ENCODE measurements around the gene EMP3. TPM values are rescaled to one million over a fixed set of nuclear protein-coding genes. Genes with fewer than 3 reads are reported as not detected.
"Not testable (repeated sequence)": the region's sequence is repeated elsewhere in the genome, so short reads cannot be mapped to it uniquely, and the experiment has no call there.

Gene EMP3
- total RNA-seq, 4 donors from 2014 or later = 22.2 to 52.5 (median 33.3) TPM

DNA sequence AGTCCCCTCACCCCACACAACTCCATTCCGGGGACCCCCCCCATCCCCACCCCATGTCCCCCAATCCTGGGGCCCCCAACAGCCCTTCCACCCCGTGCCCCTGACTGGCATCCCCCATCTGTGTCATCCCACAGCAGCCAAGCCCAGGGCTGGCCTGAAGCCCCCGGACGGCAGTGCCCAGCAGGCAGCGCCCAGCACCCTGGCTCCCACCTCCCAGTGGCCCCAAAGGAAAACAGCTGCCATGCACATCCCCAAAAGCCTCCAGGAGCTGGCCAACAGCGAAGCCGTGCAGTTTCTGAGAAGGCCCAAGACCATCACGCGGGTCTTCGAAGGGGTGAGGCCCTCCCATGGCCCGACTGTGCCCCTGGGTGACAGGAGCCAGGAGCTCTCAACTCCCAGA is 40.2 kb downstream of the EMP3 start:
- 98% methylated on average over 8 to 11 of the region's 11 CpGs for WGBS, 2 donors
- Histone ChIP-seq H3K36me3 (peaks cover 0 to 3% (median 0%) of the 10 kb centered on the region in 3 donors), H3K4me1 (peaks cover 0 to 15% (median 5%) of the 10 kb centered on the region in 4 donors), H3K9me3 (no peaks in the 10 kb centered on the region), H3K27me3 (no peaks in the 10 kb centered on the region), H3K4me3 (no peak overlapping the region), H3K27ac (no peak overlapping the region)
- no peak for DNase-seq (ENCODE audit: low spot score in 2 of 2)
- TF ChIP-seq EP300 (IDR thresholded peaks at IDR 0.05) (no peak), POLR2A (IDR thresholded peaks at IDR 0.05) (no peak)

DNA sequence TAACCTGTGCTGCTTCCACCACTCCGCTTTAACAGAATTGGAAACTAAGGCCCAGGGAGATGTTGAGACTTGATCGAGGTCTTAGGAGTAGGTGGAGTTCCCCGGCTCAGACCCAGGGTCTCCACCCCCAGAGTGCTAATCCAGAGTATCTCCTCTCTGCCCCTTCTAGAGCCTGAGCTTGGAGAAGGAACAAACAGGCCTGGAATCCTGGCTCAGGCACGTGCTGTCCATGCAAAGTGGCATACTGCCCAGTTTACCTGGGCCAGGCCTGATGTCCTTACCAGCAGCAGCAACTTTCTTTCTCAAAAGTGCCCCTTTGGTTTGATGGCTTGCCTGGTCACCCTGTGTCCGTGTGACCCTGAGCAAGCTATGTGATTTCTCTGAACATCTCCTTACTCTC is 42.5 kb downstream of the EMP3 start:
- TF ChIP-seq POLR2A (IDR thresholded peaks at IDR 0.05) (no peak), EP300 (IDR thresholded peaks at IDR 0.05) (no peak)
- TF ChIP-seq, protein P1, sequence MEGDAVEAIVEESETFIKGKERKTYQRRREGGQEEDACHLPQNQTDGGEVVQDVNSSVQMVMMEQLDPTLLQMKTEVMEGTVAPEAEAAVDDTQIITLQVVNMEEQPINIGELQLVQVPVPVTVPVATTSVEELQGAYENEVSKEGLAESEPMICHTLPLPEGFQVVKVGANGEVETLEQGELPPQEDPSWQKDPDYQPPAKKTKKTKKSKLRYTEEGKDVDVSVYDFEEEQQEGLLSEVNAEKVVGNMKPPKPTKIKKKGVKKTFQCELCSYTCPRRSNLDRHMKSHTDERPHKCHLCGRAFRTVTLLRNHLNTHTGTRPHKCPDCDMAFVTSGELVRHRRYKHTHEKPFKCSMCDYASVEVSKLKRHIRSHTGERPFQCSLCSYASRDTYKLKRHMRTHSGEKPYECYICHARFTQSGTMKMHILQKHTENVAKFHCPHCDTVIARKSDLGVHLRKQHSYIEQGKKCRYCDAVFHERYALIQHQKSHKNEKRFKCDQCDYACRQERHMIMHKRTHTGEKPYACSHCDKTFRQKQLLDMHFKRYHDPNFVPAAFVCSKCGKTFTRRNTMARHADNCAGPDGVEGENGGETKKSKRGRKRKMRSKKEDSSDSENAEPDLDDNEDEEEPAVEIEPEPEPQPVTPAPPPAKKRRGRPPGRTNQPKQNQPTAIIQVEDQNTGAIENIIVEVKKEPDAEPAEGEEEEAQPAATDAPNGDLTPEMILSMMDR (IDR thresholded peaks at IDR 0.05) = no peak
- 54 to 61% methylated on average over 5 of the region's 5 CpGs for WGBS, 2 donors
- DNase-seq (ENCODE audit: low spot score in 2 of 2) = no peak
- Histone ChIP-seq H3K27me3 (no peaks in the 10 kb centered on the region), H3K9me3 (no peaks in the 10 kb centered on the region), H3K4me3 (no peak overlapping the region), H3K27ac (no peak overlapping the region), H3K4me1 (peaks cover 0 to 10% (median 5%) of the 10 kb centered on the region in 4 donors), H3K36me3 (no peaks in the 10 kb centered on the region)

GRCh38 chr19:48368936-48369335 is 43.6 kb downstream of the EMP3 start:
- 76 to 78% methylated on average over 14 of the region's 14 CpGs for WGBS, 2 donors
- Histone ChIP-seq H3K9me3 (no peaks in the 10 kb centered on the region), H3K4me3 (no peak overlapping the region), H3K27ac (no peak overlapping the region), H3K27me3 (no peaks in the 10 kb centered on the region), H3K4me1 (peaks cover 0 to 6% (median 5%) of the 10 kb centered on the region in 4 donors), H3K36me3 (no peaks in the 10 kb centered on the region)
- DNase-seq (ENCODE audit: low spot score in 2 of 2) = no peak
- TF ChIP-seq EP300 (IDR thresholded peaks at IDR 0.05) = no peak

- no peak overlapping the region for H3K4me3 ChIP-seq
- H3K4me1 ChIP-seq = no peaks in the 10 kb centered on the region
- DNase-seq (ENCODE audit: low spot score in 2 of 2) = no peak
- H3K27me3 ChIP-seq = no peaks in the 10 kb centered on the region
- TF ChIP-seq, protein P1 (IDR thresholded peaks at IDR 0.05) = no peak
- TF ChIP-seq POLR2A (IDR thresholded peaks at IDR 0.05) = no peak
- TF ChIP-seq EP300 (IDR thresholded peaks at IDR 0.05) = no peak
- WGBS, 2 donors = 75% methylated on average over 4 of the region's 4 CpGs
- H3K9me3 ChIP-seq = no peaks in the 10 kb centered on the region
- no peak overlapping the region for H3K27ac ChIP-seq
- no peaks in the 10 kb centered on the region for H3K36me3 ChIP-seq
Measured at GRCh38 chr19:48370955-48371354, 45.6 kb downstream of the EMP3 start.

GRCh38 chr19:48371367-48371766 is 46.0 kb downstream of the EMP3 start:
- DNase-seq (ENCODE audit: low spot score in 2 of 2) = no peak
- 66 to 69% methylated on average over 7 of the region's 7 CpGs for WGBS, 2 donors
- Histone ChIP-seq H3K9me3 (no peaks in the 10 kb centered on the region), H3K27ac (no peak overlapping the region), H3K4me3 (no peak overlapping the region), H3K36me3 (no peaks in the 10 kb centered on the region), H3K4me1 (no peaks in the 10 kb centered on the region), H3K27me3 (no peaks in the 10 kb centered on the region)
- TF ChIP-seq POLR2A (IDR thresholded peaks at IDR 0.05) (no peak), EP300 (IDR thresholded peaks at IDR 0.05) (no peak)
- TF ChIP-seq, protein P1 (IDR thresholded peaks at IDR 0.05) = no peak

- 91 to 92% methylated on average over 5 of the region's 5 CpGs for WGBS, 2 donors
- not testable (repeated sequence) for H3K27ac ChIP-seq; H3K27me3 ChIP-seq; DNase-seq (ENCODE audit: low spot score in 2 of 2); H3K36me3 ChIP-seq; H3K9me3 ChIP-seq; H3K4me1 ChIP-seq; H3K4me3 ChIP-seq
Measured at GRCh38 chr19:48371771-48372170, 46.4 kb downstream of the EMP3 start.

GRCh38 chr19:48372904-48373303 is 47.6 kb downstream of the EMP3 start:
- 37 to 52% methylated on average over 4 of the region's 4 CpGs for WGBS, 2 donors
- DNase-seq (ENCODE audit: low spot score in 2 of 2) = no peak
- Histone ChIP-seq H3K4me3 (no peak overlapping the region), H3K9me3 (no peaks in the 10 kb centered on the region), H3K36me3 (no peaks in the 10 kb centered on the region), H3K27me3 (no peaks in the 10 kb centered on the region), H3K27ac (no peak overlapping the region), H3K4me1 (no peaks in the 10 kb centered on the region)
- TF ChIP-seq, protein P1 (IDR thresholded peaks at IDR 0.05) = no peak
- TF ChIP-seq POLR2A (IDR thresholded peaks at IDR 0.05) (no peak), EP300 (IDR thresholded peaks at IDR 0.05) (no peak)
